HG02943 (cell line): ENCODE data around the gene SLC9A2.

ENCODE experiments used
- ATAC-seq: cut with Tn5 transposase; IDR thresholded peaks from one replicate; pipeline ENCODE4 v1.9.1; 2021; ENCODE audit warnings: mild to moderate bottlenecking, low read depth, moderate library complexity; ENCODE audit not compliant: unreplicated experiment

The SLC9A2 gene

DNA sequence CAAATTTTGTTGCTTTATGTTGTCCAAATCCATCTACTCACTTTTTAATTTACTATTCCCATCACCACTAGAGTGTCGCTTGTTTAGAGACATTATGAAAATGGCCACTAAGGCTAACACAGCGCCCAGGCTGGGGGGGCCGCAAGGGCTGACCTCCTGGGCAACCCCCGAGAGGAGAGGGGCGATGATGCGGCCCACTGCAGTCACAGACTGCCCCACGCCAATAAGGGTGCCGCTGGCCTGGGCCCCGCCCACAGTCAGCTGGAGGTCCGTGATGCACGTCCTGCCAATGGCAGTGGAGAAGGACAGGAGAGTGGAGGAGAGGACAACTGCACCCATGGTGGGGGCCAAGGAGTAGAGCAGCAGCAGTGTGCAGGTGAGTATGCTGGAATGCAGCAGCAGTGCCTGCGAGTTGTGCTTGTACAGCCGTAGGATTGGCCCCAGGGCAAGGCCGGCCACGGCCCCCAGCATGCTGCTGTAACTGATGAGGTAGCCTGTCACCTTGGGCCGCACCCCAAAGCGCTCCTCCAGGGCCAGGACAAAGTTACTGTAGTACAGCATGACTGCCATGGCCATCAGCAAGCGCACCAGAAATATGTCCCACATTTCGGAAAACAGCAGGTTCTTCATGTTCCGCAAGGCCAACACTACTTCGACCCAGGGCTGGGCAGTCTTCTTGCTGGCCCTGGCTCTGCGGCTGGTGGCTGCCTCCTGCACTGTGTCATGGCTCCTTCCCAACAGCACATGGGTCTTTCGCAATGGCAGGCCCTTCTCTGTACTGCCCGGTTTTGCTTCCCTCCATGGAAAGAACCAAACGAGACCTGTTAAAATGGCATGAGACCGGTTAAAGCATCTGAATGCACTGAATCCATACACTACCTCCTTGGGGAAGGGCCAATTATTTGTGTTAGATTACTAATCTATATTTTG lies 99.3 kb downstream of the SLC9A2 start:
- ATAC-seq: no peak

DNA sequence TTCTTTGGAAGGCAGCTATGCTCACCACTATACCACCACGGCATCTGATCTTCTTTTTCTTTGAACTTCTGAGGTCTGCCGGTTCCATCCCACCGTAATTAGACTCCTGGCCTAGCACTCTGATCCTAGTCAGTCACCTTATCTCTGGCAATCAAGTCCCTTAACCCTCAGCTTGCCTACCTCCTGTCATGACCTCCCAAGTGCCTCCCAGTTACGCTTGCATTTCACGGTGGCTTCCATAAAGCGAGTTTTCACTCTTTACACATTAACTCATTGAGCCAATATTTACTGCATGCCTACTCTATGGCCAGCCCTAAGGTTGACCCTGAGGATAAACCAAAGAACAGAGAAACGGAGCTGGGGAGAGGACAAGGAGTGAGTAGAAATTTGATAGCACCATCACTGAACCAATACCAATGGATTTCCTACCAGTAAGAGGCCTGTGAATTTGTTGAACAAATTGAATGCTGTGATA lies 104.7 kb downstream of the SLC9A2 start:
- ATAC-seq: no peak

DNA sequence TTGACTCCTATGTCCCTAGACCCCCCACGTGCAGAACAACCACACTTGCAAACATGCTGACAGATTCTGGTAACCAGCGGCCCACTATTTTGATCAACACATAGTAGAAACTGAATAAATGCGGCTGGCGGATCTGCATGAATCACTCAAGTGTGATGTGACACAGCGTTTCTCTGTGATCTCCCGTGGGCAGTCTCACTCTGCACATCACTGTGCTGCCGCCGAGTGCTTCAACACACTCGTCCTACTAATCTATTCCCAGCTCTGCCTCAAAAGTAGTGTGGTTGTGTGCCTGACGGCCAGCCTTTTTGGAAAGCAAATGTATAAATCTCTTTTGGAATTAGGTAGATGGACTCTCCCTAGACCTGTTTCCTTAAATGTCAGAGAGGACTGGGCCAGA lies 105.2 kb downstream of the SLC9A2 start:
- ATAC-seq: no peak

DNA sequence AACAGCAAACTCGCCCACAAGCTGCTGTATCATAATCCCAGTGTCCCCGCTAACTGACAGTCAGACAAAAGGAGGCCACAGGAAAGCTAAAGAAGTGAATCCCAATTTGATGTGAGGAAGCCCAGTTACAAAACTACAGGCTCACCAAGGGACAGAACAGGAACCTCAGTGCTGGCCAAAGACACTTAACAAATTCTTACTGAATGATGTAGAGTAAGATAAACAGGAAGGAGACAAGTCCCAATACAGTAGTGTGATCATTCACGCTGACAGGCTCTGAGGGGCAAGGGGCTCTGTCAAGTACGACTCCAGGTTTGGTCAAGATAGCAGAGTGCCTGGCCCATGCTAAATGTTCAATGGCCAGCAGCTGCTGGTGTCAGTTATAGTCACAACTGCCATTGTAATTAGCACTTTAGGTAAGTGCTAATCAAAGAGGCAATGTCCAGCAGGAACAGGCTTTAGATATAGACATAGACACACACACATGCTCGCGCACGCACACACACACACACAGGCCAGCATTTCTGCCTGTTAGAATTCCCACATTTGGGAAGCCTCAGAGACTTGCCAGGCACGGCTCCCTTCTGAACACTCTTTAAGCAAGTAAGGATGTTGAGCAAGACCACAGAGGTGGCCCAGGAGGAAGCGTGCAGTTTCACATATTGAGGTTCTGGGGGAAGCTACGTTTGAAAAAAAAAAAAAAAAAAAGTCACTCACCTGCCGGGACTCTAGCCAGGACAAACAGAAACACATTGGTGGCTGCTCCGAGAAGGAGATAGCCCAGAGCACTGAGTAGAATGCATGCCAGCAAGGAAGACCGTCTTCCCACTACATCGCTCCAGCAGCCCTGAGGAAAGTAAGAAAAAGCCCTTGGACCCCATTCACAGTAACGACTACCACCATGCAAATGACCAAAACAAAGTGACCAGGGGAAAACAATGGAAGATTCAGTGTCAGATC lies 107.1 kb downstream of the SLC9A2 start:
- ATAC-seq: no peak

DNA sequence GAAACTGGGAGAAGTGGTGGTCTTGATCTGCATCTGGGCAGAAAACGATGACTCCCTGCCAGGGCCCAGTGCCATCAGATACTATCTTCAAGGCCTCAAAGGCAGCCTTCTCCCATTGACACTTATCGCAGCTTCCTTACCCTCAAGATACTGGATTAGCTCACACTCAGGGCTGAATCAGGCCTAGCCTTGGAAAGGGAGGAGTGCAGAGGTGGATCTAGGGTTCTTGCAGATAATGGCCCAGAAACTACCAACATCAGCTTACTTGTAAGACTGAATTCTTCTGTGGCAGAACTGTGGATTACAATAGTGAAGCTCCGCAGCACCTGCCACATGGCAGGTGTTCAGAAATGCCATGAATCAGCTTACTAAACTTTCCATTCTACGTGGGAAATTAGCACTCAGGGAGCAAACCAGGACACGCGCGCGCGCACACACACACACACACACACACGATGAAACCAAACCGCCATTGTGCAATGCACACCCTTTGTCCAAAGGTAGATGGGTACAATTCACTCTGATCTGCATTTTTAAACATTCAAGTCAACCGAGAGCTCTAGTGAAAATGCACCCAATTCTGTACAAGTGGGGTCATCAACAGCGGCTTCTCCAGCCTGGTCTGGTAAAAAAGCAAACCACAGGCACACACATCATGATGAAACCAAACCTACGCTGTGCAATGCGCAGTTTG lies 116.2 kb downstream of the SLC9A2 start:
- ATAC-seq: no peak

DNA sequence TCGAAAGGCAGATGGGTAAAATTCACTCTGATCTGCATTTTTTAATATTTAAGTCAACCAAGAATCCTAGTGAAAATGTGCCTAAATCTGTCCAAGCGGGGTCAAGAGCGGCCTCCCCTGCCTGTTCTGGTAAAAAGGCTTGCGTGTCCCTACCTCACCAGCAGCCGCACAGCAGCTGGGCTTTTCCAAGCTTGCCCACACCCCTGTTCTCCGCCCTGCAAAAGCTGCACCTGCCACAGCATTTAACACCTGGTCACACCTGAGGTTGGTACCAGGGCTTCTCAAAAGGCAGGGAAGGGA lies 116.7 kb downstream of the SLC9A2 start:
- ATAC-seq: peak; percentile 24

DNA sequence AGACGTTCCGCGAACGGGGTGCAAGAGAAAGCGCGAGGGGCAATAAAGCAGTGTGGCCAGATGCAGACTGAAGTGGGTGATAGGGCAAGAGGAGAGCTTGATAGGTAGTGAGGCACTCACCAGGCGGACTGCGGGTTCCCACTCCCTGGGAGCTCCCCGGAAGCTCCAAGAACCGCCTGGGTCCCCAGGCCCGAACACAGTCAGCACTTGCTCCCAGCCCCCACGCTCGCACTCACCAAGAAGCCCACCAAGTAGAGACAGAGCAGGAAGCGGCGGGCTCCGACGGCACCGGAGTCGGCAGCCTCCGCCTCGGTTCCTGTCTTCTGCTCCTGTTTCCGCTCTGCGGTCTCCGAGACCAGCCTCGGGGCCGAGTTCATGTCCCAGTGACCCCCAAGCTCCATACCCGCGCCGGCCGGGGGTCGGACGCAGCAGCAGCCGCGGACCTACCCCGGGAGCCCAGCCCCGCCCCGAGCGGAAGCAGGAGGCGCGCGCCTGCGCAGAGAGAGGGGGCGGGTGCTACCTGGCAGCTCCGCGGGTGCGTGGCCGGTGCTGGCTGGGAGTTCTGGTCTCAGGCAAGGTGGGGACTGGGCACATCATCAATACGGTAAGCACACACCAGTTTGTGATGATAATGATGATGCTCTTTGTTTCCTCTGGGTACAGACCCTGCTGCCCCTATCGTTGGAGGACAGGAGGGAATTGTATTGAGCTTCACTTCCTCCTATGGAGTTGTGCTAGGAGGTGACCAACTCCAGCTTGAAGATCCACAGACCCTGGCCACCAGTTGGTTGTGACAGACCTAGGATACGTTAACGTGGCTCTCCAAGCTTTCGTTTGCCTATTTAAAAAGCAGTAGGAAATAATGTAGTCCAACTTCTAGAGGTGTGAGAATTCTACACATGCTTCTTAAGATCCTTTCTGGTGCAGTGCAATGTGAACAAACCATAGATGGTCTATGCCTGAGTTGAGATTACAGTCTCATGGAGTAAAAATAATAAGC lies 117.4 kb downstream of the SLC9A2 start:
- peak; percentile 92 for ATAC-seq

DNA sequence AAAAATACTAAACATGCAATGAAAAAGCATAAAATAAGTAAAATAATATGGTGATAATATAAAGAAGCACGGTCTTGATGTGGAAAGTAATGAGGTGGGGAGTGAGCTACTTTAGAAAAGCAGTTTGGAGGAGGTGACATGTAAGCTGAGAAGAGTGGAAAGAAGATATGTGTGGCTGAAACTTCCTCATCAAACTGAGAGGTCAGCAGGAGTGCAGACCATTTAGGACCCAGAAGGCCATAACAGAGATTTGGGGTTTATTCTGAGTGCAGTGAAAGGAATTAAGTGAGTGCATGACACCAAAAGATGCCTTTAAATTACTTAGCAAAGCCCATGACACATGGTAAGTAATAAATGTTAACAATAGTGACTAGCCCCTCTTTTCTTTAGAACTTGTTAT lies 118.1 kb downstream of the SLC9A2 start:
- no peak for ATAC-seq

DNA sequence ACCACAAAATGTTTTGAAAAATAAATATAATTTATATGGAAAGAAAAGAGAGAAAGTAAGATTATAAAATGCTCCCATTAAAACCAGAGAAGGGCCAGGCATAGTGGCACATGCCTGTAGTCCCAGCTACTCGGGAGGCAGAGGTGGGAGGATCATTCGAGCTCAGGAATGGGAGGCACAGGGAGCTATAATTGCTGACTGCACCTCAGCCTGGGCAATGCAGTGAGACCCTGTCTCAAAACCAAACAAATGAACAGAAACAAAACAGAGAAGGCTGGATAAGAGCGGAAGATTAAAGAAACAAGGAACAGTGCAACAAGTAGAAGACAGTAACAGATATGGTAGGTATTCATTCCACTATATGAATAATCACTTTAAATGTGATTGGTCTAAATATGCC lies 123.9 kb downstream of the SLC9A2 start:
- no peak for ATAC-seq

DNA sequence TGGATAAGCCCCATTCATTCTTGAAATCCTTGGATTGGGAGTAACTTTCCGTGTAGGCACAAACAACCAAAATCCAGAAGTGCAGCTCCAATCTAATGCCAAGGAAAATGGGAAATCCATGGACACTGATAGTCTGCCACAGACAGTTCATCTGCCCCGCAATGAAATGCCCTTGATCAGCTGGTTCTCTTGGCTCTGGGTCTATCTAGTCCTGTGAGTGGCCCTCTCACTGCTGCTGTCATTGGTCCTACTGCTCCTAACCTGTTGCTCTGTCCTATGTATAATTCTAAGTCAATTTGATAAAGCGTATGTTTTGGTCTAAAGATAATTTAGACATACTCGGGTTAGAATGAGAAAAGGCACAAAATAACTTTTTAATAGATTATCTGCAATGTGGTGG lies 128.8 kb downstream of the SLC9A2 start:
- no peak for ATAC-seq

DNA sequence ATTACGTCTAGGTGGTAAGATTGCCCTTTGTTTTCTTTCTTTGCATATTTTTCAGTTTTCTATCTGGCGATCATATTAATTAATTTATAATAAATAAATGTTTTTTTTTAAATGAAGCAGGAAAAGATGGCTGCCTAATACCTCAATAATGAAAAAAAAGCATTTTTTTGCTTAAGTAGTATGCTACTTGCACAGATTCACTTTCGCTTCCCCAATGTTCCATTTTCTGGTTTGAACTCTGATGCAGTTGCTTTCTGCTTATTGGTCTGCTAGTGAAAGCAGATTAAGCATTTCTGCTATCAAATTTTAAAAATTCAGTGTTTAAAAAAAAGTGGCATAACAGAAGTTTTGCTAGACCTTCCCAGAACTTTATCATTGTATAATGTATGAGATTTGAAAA lies 130.6 kb downstream of the SLC9A2 start:
- no peak for ATAC-seq

DNA sequence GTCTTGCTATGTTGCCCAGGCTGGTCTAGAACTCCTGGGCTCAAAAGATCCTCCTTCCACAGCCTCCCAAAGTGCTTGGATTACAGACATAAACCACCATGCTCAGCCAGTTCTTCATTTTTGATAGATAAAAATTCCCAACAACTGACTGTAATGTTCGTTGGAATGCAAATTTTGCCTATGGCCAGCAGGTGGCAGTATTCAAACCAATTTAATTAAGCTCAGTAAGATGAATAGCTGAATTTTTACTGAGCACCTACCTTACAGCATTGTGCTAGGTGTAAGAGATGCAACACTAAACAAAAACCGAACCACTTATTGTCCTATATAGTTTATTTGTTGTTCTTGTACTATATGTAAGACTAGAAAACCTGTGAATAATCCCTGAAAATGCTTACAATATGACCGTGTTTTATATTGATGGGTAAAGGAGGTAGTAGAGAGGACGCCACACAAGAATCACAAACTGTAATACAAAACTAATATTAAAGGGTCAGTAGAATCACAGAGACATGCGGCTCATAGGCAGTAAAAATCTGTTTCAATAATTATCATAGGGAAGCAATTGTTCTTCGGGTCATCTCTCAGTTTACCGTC lies 134.3 kb downstream of the SLC9A2 start:
- no peak for ATAC-seq

DNA sequence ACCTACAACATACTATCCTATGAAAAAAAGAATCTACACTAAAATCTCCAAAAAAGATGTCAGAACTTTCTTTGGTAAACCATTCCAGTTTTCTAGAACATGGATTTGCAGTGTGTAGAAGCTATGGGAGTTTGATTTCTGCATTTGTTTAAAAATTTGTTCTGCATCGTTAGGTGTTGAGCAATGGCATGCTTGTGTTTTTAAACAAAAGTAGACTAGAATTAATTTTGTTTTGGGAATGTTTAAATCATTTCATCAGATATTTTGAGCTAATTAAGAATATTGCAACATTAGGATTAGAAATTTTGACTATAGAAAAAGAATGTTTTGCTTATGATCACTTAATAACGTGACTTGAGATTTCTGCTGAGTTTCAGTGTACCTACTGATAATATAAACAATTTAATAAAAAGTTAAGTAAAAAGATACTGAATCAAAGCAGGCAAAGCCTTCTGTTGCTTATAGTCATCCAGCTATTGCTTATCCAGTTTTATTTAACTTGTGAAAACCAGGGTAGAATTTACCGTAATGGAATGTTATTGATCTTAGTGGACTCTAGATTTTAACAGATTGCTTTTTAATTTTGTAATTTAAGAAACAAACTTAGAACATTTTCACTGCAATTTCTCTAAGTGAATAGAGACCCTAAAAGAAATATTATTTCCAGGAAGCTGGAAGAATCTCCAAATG lies 135.2 kb downstream of the SLC9A2 start:
- ATAC-seq: no peak

DNA sequence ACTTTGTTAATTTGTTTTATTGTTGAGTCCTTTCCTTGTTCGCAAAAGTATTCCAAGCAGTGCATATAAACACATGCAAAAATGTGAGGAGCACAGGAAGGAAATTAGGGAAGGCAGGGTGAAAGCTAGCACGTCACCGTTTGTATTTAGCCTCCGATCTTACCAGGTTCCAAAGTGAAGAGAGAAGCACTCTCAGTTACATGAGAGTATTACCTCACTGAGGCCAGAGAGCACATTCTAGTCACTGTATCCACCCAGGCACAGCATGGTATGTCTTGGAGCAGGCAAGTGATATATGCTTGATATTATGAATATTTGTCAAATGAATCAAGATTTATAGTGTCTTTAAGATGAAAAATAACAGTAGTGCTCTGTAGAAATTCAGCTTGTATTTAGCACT lies 135.9 kb downstream of the SLC9A2 start:
- no peak for ATAC-seq

DNA sequence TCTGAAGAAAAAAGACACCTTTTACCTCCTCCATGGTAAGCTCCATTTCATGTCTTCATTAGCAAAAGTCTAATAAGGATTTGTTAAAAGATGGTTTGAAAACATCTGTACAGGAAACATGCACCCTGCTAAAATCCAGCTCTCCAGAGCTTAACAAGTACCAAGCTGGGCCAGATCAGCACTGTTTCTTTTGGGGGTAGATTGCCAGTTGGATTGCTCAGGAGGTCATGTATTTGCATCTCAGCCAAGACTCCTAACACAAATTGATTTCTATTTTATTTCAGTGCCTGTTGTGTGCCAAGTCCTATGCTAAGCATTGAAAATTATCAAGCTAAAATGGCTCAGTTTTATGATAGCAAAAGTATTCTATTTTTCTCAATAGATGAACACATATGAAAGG lies 139.1 kb downstream of the SLC9A2 start:
- no peak for ATAC-seq
